GM21529 (cell line): ENCODE data around the gene SMAP2.
A peak's percentile ranks its signal among the peaks of the same experiment; 100 is the strongest.
"Not testable (repeated sequence)": the region's sequence is repeated elsewhere in the genome, so short reads cannot be mapped to it uniquely, and the experiment has no call there.

ENCODE experiments used
- ATAC-seq: cut with Tn5 transposase; IDR thresholded peaks from one replicate; pipeline ENCODE4 v1.9.1; 2021; ENCODE audit not compliant: unreplicated experiment

SMAP2 gene

GRCh38 chr1:40371707-40372258 lies 1.7 kb upstream of the SMAP2 start:
- ATAC-seq = no peak

GRCh38 chr1:40372658-40373322 lies 737 bp upstream of the SMAP2 start:
- ATAC-seq = no peak

GRCh38 chr1:40377512-40377911 lies 4.0 kb downstream of the SMAP2 start:
- no peak for ATAC-seq

- ATAC-seq = no peak
These were observed 6.4 kb downstream of the SMAP2 start for GRCh38 chr1:40379785-40380452.

GRCh38 chr1:40380817-40381216 lies 7.3 kb downstream of the SMAP2 start:
- no peak for ATAC-seq

GRCh38 chr1:40381268-40382107 lies 8.0 kb downstream of the SMAP2 start:
- peak; percentile 28 for ATAC-seq

GRCh38 chr1:40382108-40382460 lies 8.6 kb downstream of the SMAP2 start:
- ATAC-seq = no peak

GRCh38 chr1:40382601-40383000 lies 9.1 kb downstream of the SMAP2 start:
- no peak for ATAC-seq

- ATAC-seq = no peak
These were observed 9.6 kb downstream of the SMAP2 start for GRCh38 chr1:40383095-40383487.

GRCh38 chr1:40383488-40384412 lies 10.2 kb downstream of the SMAP2 start:
- no peak for ATAC-seq

GRCh38 chr1:40384413-40384762 lies 10.9 kb downstream of the SMAP2 start:
- no peak for ATAC-seq

GRCh38 chr1:40384887-40385286 lies 11.4 kb downstream of the SMAP2 start:
- ATAC-seq = no peak

GRCh38 chr1:40385437-40386358 lies 12.2 kb downstream of the SMAP2 start:
- peak; percentile 53 for ATAC-seq

- ATAC-seq = no peak
These were observed 12.8 kb downstream of the SMAP2 start for GRCh38 chr1:40386359-40386723.

GRCh38 chr1:40386796-40387195 lies 13.3 kb downstream of the SMAP2 start:
- ATAC-seq = no peak

- ATAC-seq = not testable (repeated sequence)
These were observed 14.1 kb downstream of the SMAP2 start for GRCh38 chr1:40387381-40388306.

- not testable (repeated sequence) for ATAC-seq
These were observed 15.2 kb downstream of the SMAP2 start for GRCh38 chr1:40388456-40389321.
